NCI-H187 (cell line): ENCODE data around the gene ALAS1.

ENCODE experiments used
- DNase-seq, 2 experiments: peaks; one replicate each; lab custom pipeline; 2025; lab: John Stamatoyannopoulos, UW

ALAS1 gene

GRCh38 chr3:52234516-52235447 lies 36.8 kb downstream of the ALAS1 start:
- no peak for DNase-seq

- no peak for DNase-seq
These were observed 38.5 kb downstream of the ALAS1 start for GRCh38 chr3:52236424-52236886.

GRCh38 chr3:52237006-52237656 lies 39.2 kb downstream of the ALAS1 start:
- no peak for DNase-seq

- no peak for DNase-seq
These were observed 39.8 kb downstream of the ALAS1 start for GRCh38 chr3:52237657-52238172.

- no peak for DNase-seq
These were observed 40.3 kb downstream of the ALAS1 start for GRCh38 chr3:52238193-52238760.

GRCh38 chr3:52238761-52239701 lies 41.1 kb downstream of the ALAS1 start, which contains the start of gene TWF2:
Gene TWF2, minus strand, starts transcription at chr3:52239158. Its CDS starts 142 bp downstream, at chr3:52239016.
- no peak for DNase-seq

GRCh38 chr3:52240059-52240885 lies 42.3 kb downstream of the ALAS1 start:
- DNase-seq, result no peak

GRCh38 chr3:52240886-52241370 lies 43.0 kb downstream of the ALAS1 start:
- no peak for DNase-seq

GRCh38 chr3:52242039-52242438 lies 44.1 kb downstream of the ALAS1 start:
- no peak for DNase-seq

- no peak for DNase-seq
These were observed 46.0 kb downstream of the ALAS1 start for GRCh38 chr3:52243791-52244628.

GRCh38 chr3:52245322-52246263 lies 47.6 kb downstream of the ALAS1 start, which contains the start of gene PPM1M:
Gene PPM1M, plus strand, starts transcription at chr3:52245759. Its CDS starts 66 bp downstream, at chr3:52245825.
- DNase-seq, result no peak

- no peak for DNase-seq
These were observed 48.3 kb downstream of the ALAS1 start for GRCh38 chr3:52246264-52246620.

- no peak for DNase-seq
These were observed 48.9 kb downstream of the ALAS1 start for GRCh38 chr3:52246728-52247408.

- DNase-seq, result no peak
These were observed 49.6 kb downstream of the ALAS1 start for GRCh38 chr3:52247409-52248164.

GRCh38 chr3:52248165-52248541 lies 50.2 kb downstream of the ALAS1 start:
- DNase-seq, result no peak

GRCh38 chr3:52248816-52249547 lies 51.0 kb downstream of the ALAS1 start:
- DNase-seq, result no peak
